ENCODE results near the gene FIGNL2.

DNA sequence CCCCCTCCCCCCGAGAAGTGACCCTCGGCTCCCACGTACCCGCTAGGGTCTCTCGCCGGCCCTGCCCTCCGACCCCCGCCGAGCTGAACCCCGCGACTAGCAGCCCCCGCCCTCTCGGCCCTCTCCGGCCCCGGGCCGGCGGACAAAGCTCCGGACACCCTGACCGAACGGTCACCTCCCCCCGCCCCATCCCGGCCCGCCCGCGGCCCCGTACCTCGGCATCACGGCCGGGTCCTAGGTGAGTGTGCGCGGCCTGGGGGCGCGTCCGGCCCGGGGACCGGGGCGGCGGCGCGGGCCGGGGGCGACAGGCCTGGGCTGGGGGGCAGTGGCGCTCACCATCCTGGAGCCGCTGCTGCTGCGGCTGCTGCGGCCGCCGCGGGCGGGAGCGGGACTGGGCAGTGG is at the start of gene FIGNL2:
- TF ChIP-seq CTCF (IDR thresholded peaks at IDR 0.05) (no peak), POLR2A (IDR thresholded peaks at IDR 0.05) (no peak)

All from tibial nerve (tissue), 3 donors.